ENCODE results near the gene PCGF3.
A peak's percentile ranks its signal among the peaks of the same experiment; 100 is the strongest.
"Not testable (repeated sequence)": the region's sequence is repeated elsewhere in the genome, so short reads cannot be mapped to it uniquely, and the experiment has no call there.

Gene PCGF3

GRCh38 chr4:726235-726787, 20.7 kb downstream of the PCGF3 start:
- Histone ChIP-seq H3K4me3 (ENCODE audit: insufficient read length, low read depth) (no peak overlapping the region), H3K9ac (ENCODE audit: insufficient read length, low read depth) (peak overlapping the region; percentile 26), H3K9me3 (ENCODE audit: insufficient read depth, low read length) (no peaks in the 10 kb centered on the region), H3K36me3 (ENCODE audit: insufficient read depth, insufficient read length, low read length) (peaks cover 51% of the 10 kb centered on the region), H3K27me3 (ENCODE audit: insufficient read depth, insufficient read length) (no peaks in the 10 kb centered on the region), H3K4me1 (ENCODE audit: insufficient read depth, insufficient read length) (peaks cover 5% of the 10 kb centered on the region)
- no peak for TF ChIP-seq SUZ12 (IDR thresholded peaks at IDR 0.05; ENCODE audit: extremely low read depth, insufficient read depth, insufficient read length)
- no peak for TF ChIP-seq ZNF274 (IDR thresholded peaks at IDR 0.05; ENCODE audit: low read depth, low read length)
- TF ChIP-seq YY1 (IDR thresholded peaks at IDR 0.05; ENCODE audit: insufficient read depth, insufficient read length) = no peak
- DNase-seq (ENCODE audit: low read depth, low spot score) = no peak

DNA sequence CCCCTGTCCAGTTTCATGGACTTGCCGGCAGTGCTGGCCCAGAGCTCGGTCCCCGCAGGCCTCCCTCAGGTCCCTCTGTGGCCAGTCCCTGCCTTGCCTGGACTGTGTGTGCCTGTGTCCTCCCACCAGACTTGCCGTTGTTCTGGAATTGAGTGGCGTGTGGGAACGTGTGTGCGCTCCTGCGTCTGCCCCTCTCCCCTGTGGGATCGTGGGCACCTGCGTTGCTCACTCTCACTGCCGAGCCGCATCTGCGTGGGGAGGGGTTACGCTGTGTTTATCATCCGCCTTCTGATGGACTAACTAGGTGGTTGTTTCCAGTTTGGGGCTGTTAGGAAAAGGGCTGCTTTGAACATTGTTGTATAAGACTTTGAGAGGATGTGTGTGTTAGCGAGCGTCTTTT, 21.2 kb downstream of the PCGF3 start:
- DNase-seq (ENCODE audit: low read depth, low spot score) = no peak
- TF ChIP-seq SUZ12 (IDR thresholded peaks at IDR 0.05; ENCODE audit: extremely low read depth, insufficient read depth, insufficient read length) = no peak
- TF ChIP-seq YY1 (IDR thresholded peaks at IDR 0.05; ENCODE audit: insufficient read depth, insufficient read length) = no peak
- no peak for TF ChIP-seq ZNF274 (IDR thresholded peaks at IDR 0.05; ENCODE audit: low read depth, low read length)
- no peak overlapping the region for H3K4me3 ChIP-seq (ENCODE audit: insufficient read length, low read depth)
- H3K4me1 ChIP-seq (ENCODE audit: insufficient read depth, insufficient read length) = peaks cover 5% of the 10 kb centered on the region
- H3K36me3 ChIP-seq (ENCODE audit: insufficient read depth, insufficient read length, low read length) = peaks cover 46% of the 10 kb centered on the region
- no peaks in the 10 kb centered on the region for H3K9me3 ChIP-seq (ENCODE audit: insufficient read depth, low read length)
- no peak overlapping the region for H3K9ac ChIP-seq (ENCODE audit: insufficient read length, low read depth)
- no peaks in the 10 kb centered on the region for H3K27me3 ChIP-seq (ENCODE audit: insufficient read depth, insufficient read length)

DNA sequence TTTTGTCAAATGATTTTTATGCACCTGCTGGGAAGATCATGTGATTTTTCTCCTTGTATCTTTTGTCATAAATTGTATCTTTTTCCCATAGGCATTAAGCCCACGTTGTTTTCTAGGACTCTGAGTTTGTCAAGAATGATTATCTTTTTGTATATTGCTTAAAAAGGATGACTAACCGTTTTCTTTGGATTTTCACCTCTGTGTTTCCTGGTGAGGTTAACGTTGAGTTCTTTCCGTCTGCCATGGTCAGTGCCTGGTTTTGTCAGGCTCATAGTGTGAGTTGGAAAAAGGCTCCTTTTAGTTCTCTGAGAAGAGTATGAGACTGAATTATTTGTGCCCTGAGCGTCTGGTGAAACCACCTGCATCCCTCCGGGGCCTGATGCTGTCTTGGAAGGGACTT, 21.9 kb downstream of the PCGF3 start:
- Histone ChIP-seq H3K9me3 (ENCODE audit: insufficient read depth, low read length) (no peaks in the 10 kb centered on the region), H3K36me3 (ENCODE audit: insufficient read depth, insufficient read length, low read length) (peaks cover 44% of the 10 kb centered on the region), H3K4me3 (ENCODE audit: insufficient read length, low read depth) (no peak overlapping the region), H3K9ac (ENCODE audit: insufficient read length, low read depth) (no peak overlapping the region), H3K4me1 (ENCODE audit: insufficient read depth, insufficient read length) (peaks cover 5% of the 10 kb centered on the region), H3K27me3 (ENCODE audit: insufficient read depth, insufficient read length) (no peaks in the 10 kb centered on the region)
- no peak for DNase-seq (ENCODE audit: low read depth, low spot score)
- TF ChIP-seq YY1 (IDR thresholded peaks at IDR 0.05; ENCODE audit: insufficient read depth, insufficient read length) (no peak), SUZ12 (IDR thresholded peaks at IDR 0.05; ENCODE audit: extremely low read depth, insufficient read depth, insufficient read length) (no peak), ZNF274 (IDR thresholded peaks at IDR 0.05; ENCODE audit: low read depth, low read length) (no peak)

DNA sequence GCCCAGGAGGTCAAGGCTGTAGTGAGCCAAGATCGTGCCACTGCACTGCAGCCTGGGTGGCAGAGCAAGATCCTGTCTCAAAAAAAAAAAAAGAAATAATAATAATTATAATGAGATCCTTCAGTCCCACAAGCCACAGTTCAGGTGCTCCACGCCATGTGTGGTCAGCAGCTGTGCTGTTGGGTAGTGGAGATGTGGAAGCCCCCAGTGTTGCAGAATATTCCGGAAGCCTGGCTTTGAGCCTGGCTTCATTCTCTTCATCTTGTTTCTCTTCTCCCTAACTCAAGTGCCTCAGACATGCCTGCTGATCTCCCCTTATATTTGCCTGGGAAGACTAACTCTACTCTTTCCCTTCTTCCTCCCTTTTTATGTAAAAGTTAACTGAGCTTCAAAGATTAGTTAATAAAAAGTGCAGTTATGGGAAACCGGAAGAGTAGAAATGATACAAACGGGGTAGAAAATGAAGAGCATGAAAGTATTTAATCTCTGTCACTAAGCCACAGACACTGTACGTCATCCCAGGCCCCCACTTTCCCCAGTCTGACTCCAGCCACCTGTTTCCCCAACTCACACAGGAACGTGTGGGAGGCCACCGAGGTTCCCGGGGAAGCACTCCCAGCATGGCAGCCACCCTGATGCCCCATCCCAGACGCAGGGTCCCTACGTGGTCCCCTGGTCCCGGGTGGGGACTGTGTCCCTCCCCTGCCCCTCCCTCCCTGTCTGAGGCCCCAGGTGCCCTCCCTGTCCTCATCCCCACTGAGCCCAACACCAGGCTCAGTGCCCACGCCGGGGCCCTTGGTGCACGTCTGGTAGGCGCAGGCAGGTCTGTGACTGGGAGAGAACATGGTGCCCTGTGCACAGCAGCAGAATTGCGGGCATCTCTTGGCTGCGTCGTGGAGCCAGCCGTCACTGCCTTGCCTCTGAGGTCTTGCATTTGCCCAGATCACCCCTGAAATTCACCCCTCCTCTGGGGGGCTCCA, 24.0 kb downstream of the PCGF3 start:
- Histone ChIP-seq H3K36me3 (ENCODE audit: insufficient read depth, insufficient read length, low read length) (peaks cover 49% of the 10 kb centered on the region), H3K9ac (ENCODE audit: insufficient read length, low read depth) (no peak overlapping the region), H3K27me3 (ENCODE audit: insufficient read depth, insufficient read length) (no peaks in the 10 kb centered on the region), H3K4me1 (ENCODE audit: insufficient read depth, insufficient read length) (peaks cover 5% of the 10 kb centered on the region), H3K4me3 (ENCODE audit: insufficient read length, low read depth) (no peak overlapping the region), H3K9me3 (ENCODE audit: insufficient read depth, low read length) (no peaks in the 10 kb centered on the region)
- no peak for DNase-seq (ENCODE audit: low read depth, low spot score)
- no peak for TF ChIP-seq YY1 (IDR thresholded peaks at IDR 0.05; ENCODE audit: insufficient read depth, insufficient read length)
- TF ChIP-seq ZNF274 (IDR thresholded peaks at IDR 0.05; ENCODE audit: low read depth, low read length) = no peak
- no peak for TF ChIP-seq SUZ12 (IDR thresholded peaks at IDR 0.05; ENCODE audit: extremely low read depth, insufficient read depth, insufficient read length)

- Histone ChIP-seq H3K9ac (ENCODE audit: insufficient read length, low read depth) (no peak overlapping the region), H3K4me1 (ENCODE audit: insufficient read depth, insufficient read length) (peaks cover 5% of the 10 kb centered on the region), H3K9me3 (ENCODE audit: insufficient read depth, low read length) (no peaks in the 10 kb centered on the region), H3K27me3 (ENCODE audit: insufficient read depth, insufficient read length) (no peaks in the 10 kb centered on the region), H3K4me3 (ENCODE audit: insufficient read length, low read depth) (no peak overlapping the region), H3K36me3 (ENCODE audit: insufficient read depth, insufficient read length, low read length) (peaks cover 57% of the 10 kb centered on the region)
- DNase-seq (ENCODE audit: low read depth, low spot score) = no peak
- no peak for TF ChIP-seq YY1 (IDR thresholded peaks at IDR 0.05; ENCODE audit: insufficient read depth, insufficient read length)
- TF ChIP-seq SUZ12 (IDR thresholded peaks at IDR 0.05; ENCODE audit: extremely low read depth, insufficient read depth, insufficient read length) = no peak
- no peak for TF ChIP-seq ZNF274 (IDR thresholded peaks at IDR 0.05; ENCODE audit: low read depth, low read length)
Observed at GRCh38 chr4:730511-730910, 24.9 kb downstream of the PCGF3 start.

GRCh38 chr4:730946-731904, 25.6 kb downstream of the PCGF3 start:
- not testable (repeated sequence) for DNase-seq (ENCODE audit: low read depth, low spot score); H3K9ac ChIP-seq (ENCODE audit: insufficient read length, low read depth); H3K9me3 ChIP-seq (ENCODE audit: insufficient read depth, low read length); H3K4me3 ChIP-seq (ENCODE audit: insufficient read length, low read depth); H3K4me1 ChIP-seq (ENCODE audit: insufficient read depth, insufficient read length); H3K27me3 ChIP-seq (ENCODE audit: insufficient read depth, insufficient read length)
- H3K36me3 ChIP-seq (ENCODE audit: insufficient read depth, insufficient read length, low read length) = peaks cover 57% of the 10 kb centered on the region

DNA sequence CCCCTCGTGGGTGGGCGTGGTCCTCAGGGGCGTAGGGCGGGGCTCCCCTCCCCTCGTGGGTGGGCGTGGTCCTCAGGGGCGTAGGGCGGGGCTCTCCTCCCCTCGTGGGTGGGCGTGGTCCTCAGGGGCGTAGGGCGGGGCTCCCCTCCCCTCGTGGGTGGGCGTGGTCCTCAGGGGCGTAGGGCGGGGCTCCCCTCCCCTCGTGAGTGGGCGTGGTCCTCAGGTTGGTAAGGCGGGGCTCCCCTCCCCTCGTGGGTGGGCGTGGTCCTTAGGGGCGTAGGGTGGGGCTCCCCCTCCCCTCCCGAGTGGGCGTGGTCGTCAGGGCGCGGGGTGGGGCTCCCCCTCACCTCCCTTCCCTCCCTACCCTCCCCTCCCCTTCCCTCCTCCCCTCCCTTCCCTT, 26.3 kb downstream of the PCGF3 start:
- not testable (repeated sequence) for H3K4me1 ChIP-seq (ENCODE audit: insufficient read depth, insufficient read length); H3K9ac ChIP-seq (ENCODE audit: insufficient read length, low read depth); H3K27me3 ChIP-seq (ENCODE audit: insufficient read depth, insufficient read length); H3K9me3 ChIP-seq (ENCODE audit: insufficient read depth, low read length); H3K4me3 ChIP-seq (ENCODE audit: insufficient read length, low read depth); DNase-seq (ENCODE audit: low read depth, low spot score)
- H3K36me3 ChIP-seq (ENCODE audit: insufficient read depth, insufficient read length, low read length) = peaks cover 59% of the 10 kb centered on the region
